Natural killer cell (primary cell): ENCODE measurements around the gene ELMO1. TPM values are rescaled to one million over a fixed set of nuclear protein-coding genes. Genes with fewer than 3 reads are reported as not detected.

Experiments
- ATAC-seq, 3 donors: fragments of 150-1000 bp in 2 of 3; fragments of 200-7000 bp in 1 of 3; cut with Tn5 transposase; 1 replicate in 1 of 3; 2 replicates in 2 of 3; pipeline ENCODE4 v1.10.0; 2021; ENCODE audit warnings: mild to moderate bottlenecking in 2 of 3, moderate library complexity in 2 of 3
- DNase-seq, 2 donors: peaks; one replicate each; pipeline versions ENCODE4 v3.0.0 to v3.0.0-alpha.2; 2013 to 2021; ENCODE audit warnings: mixed read lengths in 1 of 2
- H3K27ac ChIP-seq: one replicate; pipeline ENCODE4 v1.5.1; 2013; ENCODE audit warnings: mild to moderate bottlenecking, low read length
- H3K27me3 ChIP-seq: one replicate; pipeline ENCODE4 v1.6.1; 2013; ENCODE audit warnings: low read length; ENCODE audit not compliant: control insufficient read depth, insufficient read depth
- H3K36me3 ChIP-seq: one replicate; pipeline ENCODE4 v1.6.1; 2013; ENCODE audit warnings: low read length; ENCODE audit not compliant: control insufficient read depth, insufficient read depth
- H3K4me1 ChIP-seq: one replicate; pipeline ENCODE4 v1.6.1; 2013; ENCODE audit warnings: low read length; ENCODE audit not compliant: control insufficient read depth, insufficient read depth
- H3K4me3 ChIP-seq: one replicate; pipeline ENCODE4 v1.5.1; 2013; ENCODE audit warnings: low read length
- H3K9me3 ChIP-seq: one replicate; pipeline ENCODE4 v1.6.1; 2013; ENCODE audit warnings: low read length; ENCODE audit not compliant: control insufficient read depth, insufficient read depth
- H3K27ac Mint-ChIP-seq, 2 donors: one replicate each; pipeline ENCODE4 v1.8.0; 2022; ENCODE audit warnings: mild to moderate bottlenecking in 2 of 2, mixed read lengths in 2 of 2, moderate library complexity in 1 of 2
- H3K27me3 Mint-ChIP-seq, 2 donors: one replicate each; pipeline ENCODE4 v1.8.0; 2022; ENCODE audit warnings: low read depth in 2 of 2, mixed read lengths in 2 of 2
- H3K36me3 Mint-ChIP-seq: one replicate; pipeline ENCODE4 v1.8.0; 2022; ENCODE audit warnings: mixed read lengths
- H3K4me1 Mint-ChIP-seq, 2 donors: one replicate each; pipeline ENCODE4 v1.8.0; 2022; ENCODE audit warnings: mixed read lengths in 2 of 2
- H3K4me3 Mint-ChIP-seq: one replicate; pipeline ENCODE4 v1.8.0; 2022; ENCODE audit warnings: mild to moderate bottlenecking, moderate library complexity, mixed read lengths
- H3K9me3 Mint-ChIP-seq, 2 donors: one replicate each; pipeline ENCODE4 v1.8.0; 2022; ENCODE audit warnings: mixed read lengths in 2 of 2
- CTCF ChIP-seq: fragments of 200-600 bp; IDR thresholded peaks from one replicate; pipeline ENCODE4 v1.8.0; 2022; ENCODE audit warnings: antibody characterized with exemption
- WGBS: methylation state at CpG from one replicate; pipeline ENCODE4 v1.1.7; 2013; ENCODE audit warnings: missing lambda C conversion rate; ENCODE audit not compliant: insufficient coverage; 5-methylcytosine and 5-hydroxymethylcytosine counted together
- intact Hi-C: fragments of 100-400 bp; cut with micrococcal nuclease; formaldehyde crosslinking; loops from one replicate; pipeline ENCODE4 v1.14.2; 2022
- total RNA-seq, 4 donors: library from RNA; stranded (reverse); fragments of 120-200 nt in 1 of 4; gene quantifications; one replicate each; pipeline versions ENCODE4 v1.2.3 to v1.2.4, GENCODE V29; 2013 to 2022

The ELMO1 gene
- total RNA-seq, 3 donors from 2014 or later (not counting 1 experiment from before 2014, with no cell fraction given): 127 to 147 (median 130) TPM

DNA sequence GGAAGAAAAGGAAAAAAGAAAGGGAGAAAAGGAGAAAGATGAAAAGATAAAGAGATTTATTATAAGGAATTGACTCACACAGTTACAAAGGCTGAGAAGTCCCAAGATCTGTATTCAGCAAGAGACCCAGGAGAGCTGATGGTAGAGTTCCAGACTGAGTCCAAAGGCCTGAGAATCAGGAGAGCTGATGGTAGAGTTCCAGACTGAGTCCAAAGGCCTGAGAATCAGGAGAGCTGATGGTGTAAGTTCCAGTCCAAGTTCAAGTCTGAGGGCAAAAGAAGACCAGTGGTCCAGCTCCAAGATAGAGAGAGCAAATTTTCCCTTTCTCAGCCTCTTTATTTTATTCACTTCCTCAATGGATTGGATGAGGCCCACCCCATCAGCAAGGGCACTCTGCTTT, 627.0 kb downstream of the ELMO1 start:
- Mint-ChIP-seq H3K4me3 (no peak overlapping the region), H3K9me3 (no peaks in the 10 kb centered on the region), H3K27me3 (no peaks in the 10 kb centered on the region), H3K4me1 (peaks cover 6 to 10% of the 10 kb centered on the region in 2 donors), H3K36me3 (peaks cover 11% of the 10 kb centered on the region), H3K27ac (no peak overlapping the region)
- Histone ChIP-seq H3K27ac (no peak overlapping the region), H3K4me1 (no peaks in the 10 kb centered on the region), H3K4me3 (no peak overlapping the region), H3K27me3 (no peaks in the 10 kb centered on the region), H3K9me3 (no peaks in the 10 kb centered on the region), H3K36me3 (no peaks in the 10 kb centered on the region)
- no peak for TF ChIP-seq CTCF
- ATAC-seq: no peak
- intact Hi-C loops: no loop called here
- DNase-seq: no peak

DNA sequence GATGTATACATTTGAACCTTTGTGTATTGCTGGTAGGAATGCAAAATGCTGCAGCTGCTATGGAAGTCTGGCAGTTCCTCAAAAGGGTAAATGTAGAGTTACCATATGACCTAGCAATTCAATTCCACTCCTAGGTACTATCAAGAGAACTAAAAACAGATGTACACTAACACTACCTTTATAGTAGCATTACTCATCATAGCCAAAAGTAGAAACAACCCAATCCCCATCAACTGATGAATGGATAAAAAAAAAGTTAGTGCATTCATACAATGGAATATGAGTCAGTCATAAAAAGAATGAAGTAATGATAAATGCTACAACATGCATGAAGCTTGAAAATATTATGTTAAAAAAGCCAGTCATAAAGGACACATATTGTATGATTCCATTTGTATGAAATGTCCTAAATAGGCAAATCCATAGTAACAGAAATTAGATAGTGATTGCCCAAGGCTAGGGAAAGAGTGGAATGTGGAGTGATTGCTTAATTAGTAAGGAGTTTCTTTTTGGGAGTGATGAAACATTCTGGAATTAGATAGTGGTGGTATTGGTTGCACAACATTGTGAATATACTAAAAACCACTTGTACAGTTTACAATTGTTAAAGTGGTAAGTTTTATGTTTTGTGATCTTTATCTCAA, 628.0 kb downstream of the ELMO1 start:
- H3K4me1 ChIP-seq: no peaks in the 10 kb centered on the region
- intact Hi-C loops: no loop called here
- H3K27me3 ChIP-seq: no peaks in the 10 kb centered on the region
- no peak overlapping the region for H3K4me3 Mint-ChIP-seq
- peaks cover 20% of the 10 kb centered on the region for H3K36me3 Mint-ChIP-seq
- H3K36me3 ChIP-seq: no peaks in the 10 kb centered on the region
- H3K9me3 Mint-ChIP-seq: no peaks in the 10 kb centered on the region
- H3K9me3 ChIP-seq: no peaks in the 10 kb centered on the region
- peak overlapping the region in 1 of 2 donors; percentile 13 for H3K27ac Mint-ChIP-seq
- no peak for TF ChIP-seq CTCF
- H3K4me3 ChIP-seq: no peak overlapping the region
- ATAC-seq: no peak
- H3K4me1 Mint-ChIP-seq: peaks cover 6 to 10% of the 10 kb centered on the region in 2 donors
- no peak for DNase-seq
- H3K27me3 Mint-ChIP-seq: no peaks in the 10 kb centered on the region
- no peak overlapping the region for H3K27ac ChIP-seq

DNA sequence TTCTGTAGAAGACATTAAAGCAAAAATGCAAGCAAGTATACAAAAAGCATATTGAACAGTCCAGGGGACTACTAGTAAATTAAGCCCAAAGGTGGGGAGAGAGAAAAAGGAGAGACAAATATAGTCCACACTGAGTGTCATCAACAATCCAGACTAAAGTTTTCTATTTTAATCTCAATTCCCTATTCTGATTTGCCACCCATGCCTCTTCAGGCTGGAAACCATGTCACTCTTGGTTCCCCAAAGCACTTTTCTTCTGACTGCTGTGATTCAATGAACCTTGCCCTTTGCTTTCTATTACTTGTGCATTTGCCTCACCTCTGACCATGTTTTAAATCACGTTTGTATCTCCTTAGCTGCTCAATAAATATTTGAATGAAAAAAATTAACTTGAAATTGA, 629.0 kb downstream of the ELMO1 start:
- no peaks in the 10 kb centered on the region for H3K4me1 ChIP-seq
- Mint-ChIP-seq H3K27me3 (no peaks in the 10 kb centered on the region), H3K4me1 (no peaks in the 10 kb centered on the region), H3K36me3 (peaks cover 20% of the 10 kb centered on the region), H3K4me3 (no peak overlapping the region), H3K9me3 (no peaks in the 10 kb centered on the region), H3K27ac (no peak overlapping the region)
- H3K27ac ChIP-seq: no peak overlapping the region
- WGBS: no CpG with 5 or more reads among the region's 1 CpG
- no peak for ATAC-seq
- H3K36me3 ChIP-seq: no peaks in the 10 kb centered on the region
- H3K9me3 ChIP-seq: no peaks in the 10 kb centered on the region
- TF ChIP-seq CTCF: no peak
- H3K4me3 ChIP-seq: no peak overlapping the region
- H3K27me3 ChIP-seq: no peaks in the 10 kb centered on the region
- intact Hi-C loops: no loop called here
- DNase-seq: no peak

DNA sequence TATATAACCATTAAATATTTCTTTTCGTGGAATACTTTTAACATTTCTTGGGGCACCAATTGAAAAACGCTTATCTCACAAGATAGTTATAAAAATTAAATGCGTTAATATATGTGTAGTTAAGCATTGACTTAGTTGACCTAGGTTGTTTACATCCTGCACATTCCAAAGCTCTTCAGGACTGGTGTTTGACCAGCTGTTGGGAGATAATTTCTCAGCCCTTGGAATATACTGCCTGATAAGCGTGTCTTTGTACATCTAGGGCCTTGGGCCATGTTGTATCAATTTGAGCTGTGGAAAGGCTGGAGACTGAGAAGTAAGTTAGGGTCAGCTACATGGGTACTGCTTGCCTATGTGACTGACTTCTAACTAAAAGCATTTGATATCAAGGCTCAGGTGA, 634.4 kb downstream of the ELMO1 start:
- H3K4me1 ChIP-seq: peaks cover 9% of the 10 kb centered on the region
- no peaks in the 10 kb centered on the region for H3K27me3 Mint-ChIP-seq

More for the DNA sequence above, 634.4 kb downstream of the ELMO1 start:
- intact Hi-C loops: no loop called here
- no peaks in the 10 kb centered on the region for H3K27me3 ChIP-seq
- Mint-ChIP-seq H3K36me3 (peaks cover 13% of the 10 kb centered on the region), H3K4me3 (no peak overlapping the region), H3K9me3 (no peaks in the 10 kb centered on the region), H3K4me1 (peaks cover 10 to 11% of the 10 kb centered on the region in 2 donors), H3K27ac (no peak overlapping the region)
- H3K4me3 ChIP-seq: no peak overlapping the region
- no peaks in the 10 kb centered on the region for H3K36me3 ChIP-seq
- 99% methylated on average over 3 of the region's 4 CpGs for WGBS
- no peak for TF ChIP-seq CTCF
- ATAC-seq: no peak
- no peak overlapping the region for H3K27ac ChIP-seq
- H3K9me3 ChIP-seq: no peaks in the 10 kb centered on the region
- DNase-seq: no peak
